Measurements from ENCODE around the gene OR13J1.

DNA sequence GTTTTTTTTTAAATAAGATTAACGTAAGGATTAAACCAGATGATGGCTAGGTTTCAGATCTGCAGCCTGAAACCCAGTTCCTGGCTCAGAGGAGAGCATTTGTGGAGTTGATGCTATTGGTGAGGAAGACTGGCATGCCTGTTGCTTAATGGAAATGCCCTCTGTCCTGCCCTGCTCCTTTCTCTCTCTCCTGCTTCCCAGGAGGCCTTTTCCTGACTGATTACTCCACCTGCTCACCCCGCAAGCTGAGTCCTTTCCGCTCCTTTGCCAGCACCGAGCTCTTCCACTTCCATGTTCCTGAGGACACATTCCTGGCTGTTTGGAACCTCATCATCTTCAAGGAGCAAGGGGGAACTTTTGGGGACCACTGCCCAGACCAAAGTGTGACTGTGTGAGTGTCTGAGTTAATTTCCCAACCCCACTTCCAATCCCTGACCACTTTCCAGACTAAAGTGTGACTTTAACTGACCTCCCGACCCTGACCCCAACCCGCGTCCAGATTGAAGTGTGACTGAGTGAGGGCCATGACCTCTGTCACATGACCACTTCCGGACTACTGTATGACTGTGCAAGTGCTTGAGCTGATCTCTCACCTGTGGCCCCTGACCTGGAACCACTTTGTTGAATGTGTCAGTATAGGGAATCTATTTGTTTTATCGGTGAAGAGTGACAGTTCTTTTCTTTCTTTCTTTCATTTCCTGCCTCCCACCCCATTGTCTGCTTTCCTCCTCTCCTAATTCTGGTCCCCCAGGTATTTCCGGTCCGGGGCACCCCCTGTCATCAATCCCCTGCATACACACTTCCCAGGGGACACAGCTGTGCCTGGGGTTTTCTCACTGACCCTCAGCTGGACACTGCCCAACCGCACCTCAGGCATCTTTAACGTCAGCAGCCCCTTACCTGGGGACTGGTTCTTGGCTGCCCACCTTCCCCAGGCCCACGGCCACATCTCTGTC is 35.7 kb downstream of the OR13J1 start:
- TF ChIP-seq, protein P1, sequence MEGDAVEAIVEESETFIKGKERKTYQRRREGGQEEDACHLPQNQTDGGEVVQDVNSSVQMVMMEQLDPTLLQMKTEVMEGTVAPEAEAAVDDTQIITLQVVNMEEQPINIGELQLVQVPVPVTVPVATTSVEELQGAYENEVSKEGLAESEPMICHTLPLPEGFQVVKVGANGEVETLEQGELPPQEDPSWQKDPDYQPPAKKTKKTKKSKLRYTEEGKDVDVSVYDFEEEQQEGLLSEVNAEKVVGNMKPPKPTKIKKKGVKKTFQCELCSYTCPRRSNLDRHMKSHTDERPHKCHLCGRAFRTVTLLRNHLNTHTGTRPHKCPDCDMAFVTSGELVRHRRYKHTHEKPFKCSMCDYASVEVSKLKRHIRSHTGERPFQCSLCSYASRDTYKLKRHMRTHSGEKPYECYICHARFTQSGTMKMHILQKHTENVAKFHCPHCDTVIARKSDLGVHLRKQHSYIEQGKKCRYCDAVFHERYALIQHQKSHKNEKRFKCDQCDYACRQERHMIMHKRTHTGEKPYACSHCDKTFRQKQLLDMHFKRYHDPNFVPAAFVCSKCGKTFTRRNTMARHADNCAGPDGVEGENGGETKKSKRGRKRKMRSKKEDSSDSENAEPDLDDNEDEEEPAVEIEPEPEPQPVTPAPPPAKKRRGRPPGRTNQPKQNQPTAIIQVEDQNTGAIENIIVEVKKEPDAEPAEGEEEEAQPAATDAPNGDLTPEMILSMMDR (conservative IDR thresholded peaks at IDR 0.05 in 1 of 2, IDR thresholded peaks at IDR 0.05 in 1 of 2; ENCODE audit: extremely low read depth in 1 of 2, insufficient read depth in 1 of 2, low read depth in 1 of 2, low read length in 2 of 2), result no peak
- TF ChIP-seq EZH2 (IDR thresholded peaks at IDR 0.05; ENCODE audit: borderline replicate concordance, low read length), result no peak
